HEK293T (cell line): Measurements from ENCODE around the gene DLG2.

Experiments used
- CTBP1 ChIP-seq: fragments of 450-650 bp; IDR thresholded peaks from 2 replicates; pipeline ENCODE4 v1.6.1; 2016; ENCODE audit warnings: borderline replicate concordance
- SP1 ChIP-seq: fragments of 450-650 bp; IDR thresholded peaks from 2 replicates; pipeline ENCODE4 v1.6.1; 2017
- ZNF384 ChIP-seq: fragments of 450-650 bp; IDR thresholded peaks from 2 replicates; pipeline ENCODE4 v1.6.1; 2016

GRCh38 chr11:83816572-83817187, 1810.5 kb downstream of the DLG2 start:
- TF ChIP-seq SP1: no peak
- no peak for TF ChIP-seq CTBP1
- no peak for TF ChIP-seq ZNF384
